ENCODE results near the gene GNRHR.
"Not testable (repeated sequence)": the region's sequence is repeated elsewhere in the genome, so short reads cannot be mapped to it uniquely, and the experiment has no call there.

GNRHR gene, protein sequence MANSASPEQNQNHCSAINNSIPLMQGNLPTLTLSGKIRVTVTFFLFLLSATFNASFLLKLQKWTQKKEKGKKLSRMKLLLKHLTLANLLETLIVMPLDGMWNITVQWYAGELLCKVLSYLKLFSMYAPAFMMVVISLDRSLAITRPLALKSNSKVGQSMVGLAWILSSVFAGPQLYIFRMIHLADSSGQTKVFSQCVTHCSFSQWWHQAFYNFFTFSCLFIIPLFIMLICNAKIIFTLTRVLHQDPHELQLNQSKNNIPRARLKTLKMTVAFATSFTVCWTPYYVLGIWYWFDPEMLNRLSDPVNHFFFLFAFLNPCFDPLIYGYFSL

GRCh38 chr4:67754288-67754687 is at the start of gene GNRHR:
Gene GNRHR, minus strand, starts transcription at chr4:67754388. Its CDS starts 53 bp downstream, at chr4:67754335.
- no peak for DNase-seq

GRCh38 chr4:67796810-67797209 is 42.6 kb upstream of the GNRHR start:
- no peak for DNase-seq

DNA sequence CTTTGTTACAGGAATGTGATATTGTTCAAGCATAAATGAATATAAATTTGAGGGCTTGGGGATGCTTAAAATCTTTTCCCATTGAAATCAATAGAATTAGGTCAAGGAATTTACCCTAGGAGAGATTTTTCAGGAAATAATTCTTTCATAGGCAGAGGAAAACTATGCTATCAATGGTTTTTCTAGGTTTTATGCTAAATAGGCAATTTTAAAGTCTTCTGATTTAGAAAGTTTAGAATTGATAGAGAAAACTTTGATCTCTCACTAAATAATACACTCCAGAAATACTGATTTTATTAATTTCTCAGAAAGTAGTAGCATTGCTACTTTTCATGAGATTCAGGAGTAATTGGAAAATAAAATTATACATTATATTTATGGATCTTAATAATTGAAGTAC is 36.5 kb upstream of the GNRHR start:
- DNase-seq, result no peak

DNA sequence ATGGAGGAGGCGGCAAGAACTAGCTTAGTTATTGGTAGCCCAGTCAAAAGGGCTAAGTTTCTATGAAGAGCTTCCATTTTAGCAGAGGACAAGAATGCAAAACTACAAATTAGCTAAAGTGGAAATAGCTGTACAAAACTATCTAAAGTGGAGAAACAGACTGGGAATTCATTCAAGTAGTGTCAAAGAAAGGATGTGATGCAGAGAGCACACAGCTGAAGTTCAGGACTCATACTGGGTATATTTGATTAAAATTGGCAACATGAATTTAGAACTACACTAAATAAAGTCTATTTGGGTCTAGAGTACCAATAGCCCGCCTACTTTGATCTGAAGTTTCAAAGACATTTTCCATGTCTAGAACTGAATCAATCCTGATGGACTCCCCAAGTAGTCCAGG is 33.1 kb upstream of the GNRHR start:
- no peak for DNase-seq

DNA sequence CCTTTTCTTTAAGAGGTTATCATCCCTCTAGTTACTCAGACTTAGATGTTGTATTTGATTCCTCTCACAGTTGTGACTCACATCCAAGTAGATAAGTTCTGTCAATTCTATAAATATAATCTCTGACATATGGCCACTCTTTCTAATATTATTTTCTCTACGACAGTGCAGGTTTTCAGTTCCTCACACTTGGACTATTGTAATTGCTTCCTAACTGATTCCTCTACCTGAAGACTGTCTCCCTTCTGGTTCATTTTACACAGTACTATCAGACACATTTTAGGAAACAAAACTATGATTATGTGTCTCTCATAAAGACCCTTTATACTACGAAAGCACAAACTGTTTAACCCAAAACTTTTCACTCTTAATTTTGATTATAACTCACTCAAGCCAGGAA is 31.3 kb upstream of the GNRHR start:
- no peak for DNase-seq

- DNase-seq, result no peak
Measured at GRCh38 chr4:67779631-67780030, 25.4 kb upstream of the GNRHR start.

GRCh38 chr4:67776746-67777145 is 22.6 kb upstream of the GNRHR start:
- no peak for DNase-seq

DNA sequence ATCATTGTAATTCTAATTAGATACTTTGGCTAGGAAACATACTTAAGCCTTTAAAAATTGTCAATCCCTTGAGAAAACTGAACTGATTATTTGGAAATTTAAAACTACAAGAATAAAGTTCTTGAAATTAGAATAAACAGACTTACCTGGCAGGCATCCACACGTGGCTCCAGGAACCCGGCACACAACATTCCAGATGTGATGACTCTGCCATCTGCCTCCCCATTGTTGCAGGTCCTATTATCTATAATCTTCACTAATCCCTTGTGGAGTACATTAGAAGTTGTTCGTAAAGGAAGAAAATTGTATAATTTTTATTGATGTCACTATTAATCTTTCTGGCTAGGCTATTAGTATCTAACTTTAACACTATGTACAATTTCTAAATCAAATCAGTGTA is 16.2 kb upstream of the GNRHR start:
- no peak for DNase-seq

DNA sequence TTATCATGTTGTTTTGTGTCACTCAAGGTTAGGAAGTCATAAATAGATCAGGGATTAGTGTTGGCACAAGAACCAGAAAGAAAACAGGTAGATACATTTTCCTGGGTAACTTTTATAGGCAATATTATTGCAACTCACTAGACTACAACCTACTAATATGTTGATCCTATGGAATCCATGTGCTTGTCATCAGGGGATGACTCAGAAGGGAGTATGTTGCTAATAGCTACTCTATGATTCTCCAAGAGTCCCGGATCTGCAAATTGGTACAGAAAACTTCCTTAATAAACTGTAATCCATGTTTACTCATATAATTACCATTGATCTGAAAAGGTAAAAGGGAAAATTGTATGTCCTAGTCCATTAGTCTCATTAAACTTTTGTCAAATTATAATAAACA is 11.7 kb upstream of the GNRHR start:
- DNase-seq, result no peak

GRCh38 chr4:67765401-67765800 is 11.2 kb upstream of the GNRHR start:
- no peak for DNase-seq

GRCh38 chr4:67764183-67764582 is 10.0 kb upstream of the GNRHR start:
- no peak for DNase-seq

GRCh38 chr4:67762086-67762485 is 7.9 kb upstream of the GNRHR start:
- no peak for DNase-seq

DNA sequence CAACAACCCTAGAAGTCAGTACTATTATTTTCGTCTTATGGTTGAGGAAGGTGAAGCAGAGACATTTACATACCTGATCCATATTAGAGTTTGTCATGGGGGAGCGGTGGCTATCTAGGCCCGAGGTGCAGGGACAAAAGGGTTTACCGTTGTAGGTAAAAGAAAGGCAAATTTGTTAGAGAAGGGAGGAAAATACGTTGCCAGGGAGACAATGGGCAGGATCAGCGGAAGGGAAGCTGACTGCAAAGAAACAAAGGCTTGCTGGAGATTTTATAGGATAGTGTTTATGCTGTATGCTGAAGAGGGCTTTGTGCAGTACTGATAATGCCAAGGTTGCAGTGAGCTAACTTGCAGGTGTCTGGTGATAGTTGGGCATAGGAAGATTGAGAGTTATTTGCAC is 2.8 kb upstream of the GNRHR start:
- DNase-seq, result not testable (repeated sequence)

DNA sequence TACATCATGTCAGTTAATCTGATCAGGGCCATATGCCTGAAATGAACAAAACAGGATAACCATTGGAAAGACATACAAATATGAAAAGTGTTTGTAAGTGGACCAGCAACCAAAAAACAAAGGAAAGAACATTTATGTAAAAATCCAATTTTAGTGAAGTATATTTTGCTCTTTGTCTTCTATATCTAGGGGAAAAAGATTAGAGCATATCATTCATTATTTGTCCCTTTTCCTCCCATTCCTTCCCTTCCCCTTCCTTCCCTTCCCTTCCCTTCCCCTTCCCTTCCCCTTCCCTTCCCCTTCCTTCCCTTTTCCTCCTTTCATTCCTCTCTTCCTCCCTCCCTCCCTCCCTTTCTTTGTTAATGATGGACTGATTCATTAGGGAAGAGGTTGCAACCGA is 1.8 kb upstream of the GNRHR start:
- DNase-seq, result no peak

DNA sequence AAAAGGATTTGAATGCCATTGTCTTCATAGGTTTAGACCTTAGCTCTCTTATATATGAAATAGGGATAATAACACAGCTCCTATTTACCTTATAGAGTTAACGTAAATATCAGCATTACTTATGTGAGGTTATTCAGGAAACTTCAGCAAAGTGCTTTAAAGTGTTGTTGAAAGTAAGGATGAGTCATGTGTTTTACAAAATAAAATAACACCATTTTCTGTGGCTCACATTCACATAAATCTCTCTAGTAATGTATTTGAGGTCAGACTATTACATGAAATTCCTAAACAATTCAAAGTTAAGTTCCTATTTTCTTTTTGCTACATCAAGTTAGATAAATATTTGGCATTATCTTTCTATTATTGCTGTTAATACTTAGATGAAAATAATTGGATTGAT is 2.9 kb downstream of the GNRHR start:
- DNase-seq, result no peak

- no peak for DNase-seq
Measured at GRCh38 chr4:67750691-67751090, 3.5 kb downstream of the GNRHR start.

GRCh38 chr4:67749286-67749685 is 4.9 kb downstream of the GNRHR start:
- DNase-seq, result no peak

GRCh38 chr4:67746797-67747495 is 7.2 kb downstream of the GNRHR start:
- no peak for DNase-seq

GRCh38 chr4:67744561-67745283 is 9.5 kb downstream of the GNRHR start:
- no peak for DNase-seq

DNA sequence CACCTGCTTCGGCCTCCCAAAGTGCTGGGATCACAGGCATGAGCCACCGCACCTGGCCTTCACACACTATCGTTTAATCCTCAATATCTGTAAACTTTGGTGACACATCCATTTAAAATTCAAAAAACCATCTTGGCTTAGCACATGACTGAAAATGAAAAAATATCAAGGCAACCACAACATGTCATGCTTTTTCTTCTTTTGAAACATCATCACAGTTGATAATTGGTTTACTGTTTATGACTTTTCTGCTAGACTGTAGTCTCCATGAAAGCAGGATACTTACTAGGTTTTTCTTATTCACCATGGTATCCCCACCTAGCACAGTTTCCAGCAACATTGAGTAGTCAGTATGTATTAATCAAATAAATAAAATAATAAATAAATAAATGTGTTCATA is 11.0 kb downstream of the GNRHR start:
- DNase-seq, result no peak

GRCh38 chr4:67736262-67736661 is 17.9 kb downstream of the GNRHR start:
- DNase-seq, result no peak

DNA sequence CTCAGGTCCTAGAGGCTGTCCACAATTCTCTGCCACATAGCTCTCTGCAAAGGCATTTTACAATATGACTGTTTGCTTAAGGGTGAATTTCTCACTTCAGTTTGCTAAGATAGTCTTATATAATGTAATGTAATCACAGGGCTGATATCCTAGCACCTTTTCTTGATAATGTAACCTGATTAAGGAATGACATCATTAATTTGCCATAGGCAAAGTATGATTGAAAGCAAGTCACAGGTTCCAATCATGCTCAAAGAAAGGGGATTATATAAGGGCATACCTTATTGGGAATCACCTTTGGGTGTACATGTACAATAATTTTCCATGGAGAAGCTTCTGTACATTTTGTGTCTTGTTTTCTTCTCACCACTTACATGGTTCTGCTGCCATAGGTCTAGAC is 18.9 kb downstream of the GNRHR start:
- no peak for DNase-seq

- not testable (repeated sequence) for DNase-seq
Measured at GRCh38 chr4:67730511-67730910, 23.7 kb downstream of the GNRHR start.

Data from T1000 (cell line).